MM.1S (cell line): ENCODE measurements around the gene TBC1D9B.

Source experiments
- EZH2 ChIP-seq: fragments of 300-600 bp; sonication (generic); optimal IDR thresholded peaks from 2 replicates; pipeline ENCODE3; 2017; ENCODE audit warnings: low read depth, mild to moderate bottlenecking, antibody characterized with exemption, low read length, mixed read lengths
- TF ChIP-seq, protein P1 (sequence below): fragments of 300-600 bp; sonication (generic); IDR thresholded peaks from 2 replicates; pipeline ENCODE4 v1.5.1; 2016; ENCODE audit warnings: antibody characterized with exemption, low read length, mixed read lengths

DNA sequence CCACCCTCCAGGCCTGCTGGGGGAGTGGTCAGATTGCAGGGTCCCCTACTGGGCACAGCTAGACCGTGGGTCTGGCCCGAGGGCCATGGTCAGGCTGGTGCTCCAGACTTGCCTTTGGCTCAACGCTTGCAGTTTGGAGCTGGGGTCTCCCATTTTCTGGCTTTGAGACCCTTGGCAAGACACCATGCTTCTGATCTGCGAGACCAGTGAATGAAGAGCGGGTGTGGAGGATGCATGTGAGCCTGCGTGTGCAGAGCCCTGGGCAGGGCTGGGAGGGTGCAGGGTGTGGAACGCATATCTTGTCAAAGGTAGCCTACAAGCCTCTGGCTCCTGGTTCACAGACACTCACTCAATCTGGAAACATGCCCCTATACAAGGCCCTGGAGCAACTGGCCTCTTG lies 43.0 kb downstream of the TBC1D9B start:
- TF ChIP-seq, protein P1, sequence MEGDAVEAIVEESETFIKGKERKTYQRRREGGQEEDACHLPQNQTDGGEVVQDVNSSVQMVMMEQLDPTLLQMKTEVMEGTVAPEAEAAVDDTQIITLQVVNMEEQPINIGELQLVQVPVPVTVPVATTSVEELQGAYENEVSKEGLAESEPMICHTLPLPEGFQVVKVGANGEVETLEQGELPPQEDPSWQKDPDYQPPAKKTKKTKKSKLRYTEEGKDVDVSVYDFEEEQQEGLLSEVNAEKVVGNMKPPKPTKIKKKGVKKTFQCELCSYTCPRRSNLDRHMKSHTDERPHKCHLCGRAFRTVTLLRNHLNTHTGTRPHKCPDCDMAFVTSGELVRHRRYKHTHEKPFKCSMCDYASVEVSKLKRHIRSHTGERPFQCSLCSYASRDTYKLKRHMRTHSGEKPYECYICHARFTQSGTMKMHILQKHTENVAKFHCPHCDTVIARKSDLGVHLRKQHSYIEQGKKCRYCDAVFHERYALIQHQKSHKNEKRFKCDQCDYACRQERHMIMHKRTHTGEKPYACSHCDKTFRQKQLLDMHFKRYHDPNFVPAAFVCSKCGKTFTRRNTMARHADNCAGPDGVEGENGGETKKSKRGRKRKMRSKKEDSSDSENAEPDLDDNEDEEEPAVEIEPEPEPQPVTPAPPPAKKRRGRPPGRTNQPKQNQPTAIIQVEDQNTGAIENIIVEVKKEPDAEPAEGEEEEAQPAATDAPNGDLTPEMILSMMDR: no peak
- no peak for TF ChIP-seq EZH2
